ENCODE measurements around the gene ATAD2B. TPM values are rescaled to one million over a fixed set of nuclear protein-coding genes. Genes with fewer than 3 reads are reported as not detected.
"Not testable (repeated sequence)": the region's sequence is repeated elsewhere in the genome, so short reads cannot be mapped to it uniquely, and the experiment has no call there.

ATAD2B gene
- total RNA-seq: 34.8 and 38.3 TPM in 2 replicates
- long read RNA-seq, partial matches to known transcripts: 39 of 61 reads
- long read RNA-seq, other reads (novel, unspliced or antisense): 22 of 61 reads

GRCh38 chr2:23926750-23927571 is at the start of gene ATAD2B:
TSS of gene ATAD2B (minus strand) at chr2:23927123. CDS start at chr2:23926770, 353 bp downstream.
- no peaks in the 10 kb centered on the region for H3K27me3 Mint-ChIP-seq
- H3K9me3 Mint-ChIP-seq (ENCODE audit: low read depth): no peaks in the 10 kb centered on the region
- peak within 1 kb of the TSS; percentile 96 for H3K4me3 Mint-ChIP-seq (ENCODE audit: low read depth)
- DNase-seq (ENCODE audit: low spot score, unreplicated experiment): peak; percentile 94
- TF ChIP-seq CTCF (IDR thresholded peaks at IDR 0.05; ENCODE audit: unreplicated experiment): peak; percentile 94
- H3K27ac Mint-ChIP-seq: peak within 1 kb of the TSS; percentile 100
- peaks cover 25% of the 10 kb centered on the region for H3K4me1 Mint-ChIP-seq (ENCODE audit: low read depth)
- peaks cover 4% of the 10 kb centered on the region for H3K36me3 Mint-ChIP-seq (ENCODE audit: insufficient read depth)

- no peak for TF ChIP-seq CTCF (IDR thresholded peaks at IDR 0.05; ENCODE audit: unreplicated experiment)
- Mint-ChIP-seq H3K4me3 (ENCODE audit: low read depth) (no peak overlapping the region), H3K27ac (no peak overlapping the region), H3K36me3 (ENCODE audit: insufficient read depth) (peaks cover 14% of the 10 kb centered on the region), H3K9me3 (ENCODE audit: low read depth) (peaks cover 3% of the 10 kb centered on the region), H3K4me1 (ENCODE audit: low read depth) (no peaks in the 10 kb centered on the region), H3K27me3 (no peaks in the 10 kb centered on the region)
- no peak for DNase-seq (ENCODE audit: low spot score, unreplicated experiment)
Observed at GRCh38 chr2:23967846-23968245, 40.9 kb upstream of the ATAD2B start.

- Mint-ChIP-seq H3K4me1 (ENCODE audit: low read depth) (no peaks in the 10 kb centered on the region), H3K9me3 (ENCODE audit: low read depth) (no peaks in the 10 kb centered on the region), H3K27ac (no peak overlapping the region), H3K27me3 (no peaks in the 10 kb centered on the region), H3K36me3 (ENCODE audit: insufficient read depth) (peaks cover 1% of the 10 kb centered on the region), H3K4me3 (ENCODE audit: low read depth) (no peak overlapping the region)
- no peak for DNase-seq (ENCODE audit: low spot score, unreplicated experiment)
- TF ChIP-seq CTCF (IDR thresholded peaks at IDR 0.05; ENCODE audit: unreplicated experiment): no peak
Observed at GRCh38 chr2:23954325-23955014, 27.5 kb upstream of the ATAD2B start.

- no peak for TF ChIP-seq CTCF (IDR thresholded peaks at IDR 0.05; ENCODE audit: unreplicated experiment)
- Mint-ChIP-seq H3K27ac (no peak overlapping the region), H3K4me1 (ENCODE audit: low read depth) (no peaks in the 10 kb centered on the region), H3K36me3 (ENCODE audit: insufficient read depth) (peaks cover 1% of the 10 kb centered on the region), H3K9me3 (ENCODE audit: low read depth) (no peaks in the 10 kb centered on the region), H3K27me3 (no peaks in the 10 kb centered on the region), H3K4me3 (ENCODE audit: low read depth) (no peak overlapping the region)
- no peak for DNase-seq (ENCODE audit: low spot score, unreplicated experiment)
Observed at GRCh38 chr2:23953625-23954024, 26.7 kb upstream of the ATAD2B start.

- H3K27me3 Mint-ChIP-seq; H3K27ac Mint-ChIP-seq; H3K36me3 Mint-ChIP-seq (ENCODE audit: insufficient read depth); H3K4me1 Mint-ChIP-seq (ENCODE audit: low read depth); H3K9me3 Mint-ChIP-seq (ENCODE audit: low read depth); H3K4me3 Mint-ChIP-seq (ENCODE audit: low read depth); DNase-seq (ENCODE audit: low spot score, unreplicated experiment): not testable (repeated sequence)
Observed at GRCh38 chr2:23952558-23952957, 25.6 kb upstream of the ATAD2B start.

Data from progenitor cell of endocrine pancreas (in vitro differentiated cells).